GM19395 (cell line): Measurements from ENCODE around the gene SEMA3F.
A peak's percentile ranks its signal among the peaks of the same experiment; 100 is the strongest.
"Not testable (repeated sequence)": the region's sequence is repeated elsewhere in the genome, so short reads cannot be mapped to it uniquely, and the experiment has no call there.

Source experiments
- ATAC-seq: cut with Tn5 transposase; IDR thresholded peaks from one replicate; pipeline ENCODE4 v1.9.1; 2021; ENCODE audit warnings: mild to moderate bottlenecking, moderate library complexity; ENCODE audit not compliant: unreplicated experiment

SEMA3F gene

GRCh38 chr3:50210176-50210509 lies 55.0 kb downstream of the SEMA3F start:
- no peak for ATAC-seq

- no peak for ATAC-seq
Observed at GRCh38 chr3:50210510-50211367, 55.6 kb downstream of the SEMA3F start.

- not testable (repeated sequence) for ATAC-seq
Observed at GRCh38 chr3:50211368-50211717, 56.2 kb downstream of the SEMA3F start.

GRCh38 chr3:50211930-50212329 lies 56.8 kb downstream of the SEMA3F start:
- no peak for ATAC-seq

GRCh38 chr3:50212502-50212901 lies 57.4 kb downstream of the SEMA3F start:
- ATAC-seq = no peak

- no peak for ATAC-seq
Observed at GRCh38 chr3:50212971-50213370, 57.8 kb downstream of the SEMA3F start.

- no peak for ATAC-seq
Observed at GRCh38 chr3:50213373-50213772, 58.2 kb downstream of the SEMA3F start.

GRCh38 chr3:50214824-50215223 lies 59.7 kb downstream of the SEMA3F start:
- ATAC-seq = no peak

- no peak for ATAC-seq
Observed at GRCh38 chr3:50215529-50215928, 60.4 kb downstream of the SEMA3F start.

- no peak for ATAC-seq
Observed at GRCh38 chr3:50217681-50218080, 62.6 kb downstream of the SEMA3F start.

- ATAC-seq = no peak
Observed at GRCh38 chr3:50218448-50218847, 63.3 kb downstream of the SEMA3F start.

GRCh38 chr3:50219285-50219684 lies 64.2 kb downstream of the SEMA3F start:
- no peak for ATAC-seq

- no peak for ATAC-seq
Observed at GRCh38 chr3:50220109-50220508, 65.0 kb downstream of the SEMA3F start.

GRCh38 chr3:50221051-50221410 lies 65.9 kb downstream of the SEMA3F start:
- ATAC-seq = no peak

- ATAC-seq = no peak
Observed at GRCh38 chr3:50221411-50222168, 66.5 kb downstream of the SEMA3F start.

GRCh38 chr3:50222169-50222528 lies 67.0 kb downstream of the SEMA3F start:
- ATAC-seq = no peak

- ATAC-seq = no peak
Observed at GRCh38 chr3:50224639-50225038, 69.5 kb downstream of the SEMA3F start.

GRCh38 chr3:50226888-50227389 lies 71.8 kb downstream of the SEMA3F start:
- ATAC-seq = peak; percentile 17

GRCh38 chr3:50227390-50228183 lies 72.5 kb downstream of the SEMA3F start:
- peak; percentile 84 for ATAC-seq

- not testable (repeated sequence) for ATAC-seq
Observed at GRCh38 chr3:50228184-50228763, 73.2 kb downstream of the SEMA3F start.

GRCh38 chr3:50229490-50229889 lies 74.4 kb downstream of the SEMA3F start:
- no peak for ATAC-seq
